GM21526 (cell line): ENCODE results near the gene IFT81.
A peak's percentile ranks its signal among the peaks of the same experiment; 100 is the strongest.
"Not testable (repeated sequence)": the region's sequence is repeated elsewhere in the genome, so short reads cannot be mapped to it uniquely, and the experiment has no call there.

Experiments used
- ATAC-seq: cut with Tn5 transposase; IDR thresholded peaks from one replicate; pipeline ENCODE4 v1.9.1; 2021; ENCODE audit warnings: moderate library complexity; ENCODE audit not compliant: unreplicated experiment, low FRiP score

IFT81 gene

GRCh38 chr12:110124269-110124995, at the start of gene IFT81:
Gene IFT81, plus strand, starts transcription at chr12:110124357. Its CDS starts 3,024 bp downstream, at chr12:110127381.
- peak; percentile 74 for ATAC-seq

- no peak for ATAC-seq
These were observed 48.3 kb upstream of the IFT81 start for GRCh38 chr12:110075880-110076279.

GRCh38 chr12:110077800-110078199, 46.4 kb upstream of the IFT81 start:
- ATAC-seq, result no peak

- ATAC-seq, result peak; percentile 64
These were observed 44.4 kb upstream of the IFT81 start for GRCh38 chr12:110079477-110080400.

- ATAC-seq, result no peak
These were observed 43.7 kb upstream of the IFT81 start for GRCh38 chr12:110080410-110080809.

GRCh38 chr12:110084314-110085015, 39.7 kb upstream of the IFT81 start:
- ATAC-seq, result no peak

GRCh38 chr12:110088216-110088615, 35.9 kb upstream of the IFT81 start:
- not testable (repeated sequence) for ATAC-seq

- ATAC-seq, result no peak
These were observed 35.2 kb upstream of the IFT81 start for GRCh38 chr12:110088936-110089335.

- ATAC-seq, result no peak
These were observed 33.7 kb upstream of the IFT81 start for GRCh38 chr12:110090266-110091135.

- ATAC-seq, result no peak
These were observed 32.9 kb upstream of the IFT81 start for GRCh38 chr12:110091136-110091711.

GRCh38 chr12:110093631-110094311, 30.4 kb upstream of the IFT81 start:
- no peak for ATAC-seq

GRCh38 chr12:110100315-110100970, 23.7 kb upstream of the IFT81 start:
- peak; percentile 77 for ATAC-seq

GRCh38 chr12:110102255-110102654, 21.9 kb upstream of the IFT81 start:
- ATAC-seq, result no peak

- no peak for ATAC-seq
These were observed 19.7 kb upstream of the IFT81 start for GRCh38 chr12:110104188-110105094.

- no peak for ATAC-seq
These were observed 19.0 kb upstream of the IFT81 start for GRCh38 chr12:110105159-110105558.

GRCh38 chr12:110105986-110106385, 18.2 kb upstream of the IFT81 start:
- ATAC-seq, result no peak
